NCI-H1105 (cell line): ENCODE results near the gene CBR1.

ENCODE experiments used
- DNase-seq: peaks from one replicate; lab custom pipeline; 2025; lab: John Stamatoyannopoulos, UW

The CBR1 gene

DNA sequence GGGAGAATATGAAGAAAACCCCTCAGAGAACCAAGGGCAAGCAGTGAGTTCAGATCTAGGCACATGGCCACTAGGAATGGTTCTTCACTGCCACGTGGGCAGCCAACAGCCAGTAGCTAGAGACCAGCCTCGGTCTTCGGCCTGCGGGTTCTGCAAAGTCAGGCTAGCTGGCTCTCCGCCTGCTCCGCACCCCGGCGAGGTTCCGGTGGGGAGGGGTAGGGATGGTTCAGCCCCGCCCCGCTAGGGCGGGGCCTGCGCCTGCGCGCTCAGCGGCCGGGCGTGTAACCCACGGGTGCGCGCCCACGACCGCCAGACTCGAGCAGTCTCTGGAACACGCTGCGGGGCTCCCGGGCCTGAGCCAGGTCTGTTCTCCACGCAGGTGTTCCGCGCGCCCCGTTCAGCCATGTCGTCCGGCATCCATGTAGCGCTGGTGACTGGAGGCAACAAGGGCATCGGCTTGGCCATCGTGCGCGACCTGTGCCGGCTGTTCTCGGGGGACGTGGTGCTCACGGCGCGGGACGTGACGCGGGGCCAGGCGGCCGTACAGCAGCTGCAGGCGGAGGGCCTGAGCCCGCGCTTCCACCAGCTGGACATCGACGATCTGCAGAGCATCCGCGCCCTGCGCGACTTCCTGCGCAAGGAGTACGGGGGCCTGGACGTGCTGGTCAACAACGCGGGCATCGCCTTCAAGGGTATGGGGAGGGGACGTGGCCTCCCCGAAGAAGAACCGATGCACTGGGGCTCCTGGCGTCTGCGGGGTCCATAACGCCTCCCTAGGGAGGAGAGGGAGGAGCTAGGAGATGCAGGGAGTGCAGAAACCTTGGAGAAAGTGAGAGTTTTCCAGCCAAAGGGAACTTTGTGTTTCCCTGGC, at the start of gene CBR1:
Gene CBR1, plus strand, starts transcription at position 312 of the 871 bp plus-strand sequence. Its CDS starts 92 bp downstream, at position 404.
- peak; percentile 83 for DNase-seq

DNA sequence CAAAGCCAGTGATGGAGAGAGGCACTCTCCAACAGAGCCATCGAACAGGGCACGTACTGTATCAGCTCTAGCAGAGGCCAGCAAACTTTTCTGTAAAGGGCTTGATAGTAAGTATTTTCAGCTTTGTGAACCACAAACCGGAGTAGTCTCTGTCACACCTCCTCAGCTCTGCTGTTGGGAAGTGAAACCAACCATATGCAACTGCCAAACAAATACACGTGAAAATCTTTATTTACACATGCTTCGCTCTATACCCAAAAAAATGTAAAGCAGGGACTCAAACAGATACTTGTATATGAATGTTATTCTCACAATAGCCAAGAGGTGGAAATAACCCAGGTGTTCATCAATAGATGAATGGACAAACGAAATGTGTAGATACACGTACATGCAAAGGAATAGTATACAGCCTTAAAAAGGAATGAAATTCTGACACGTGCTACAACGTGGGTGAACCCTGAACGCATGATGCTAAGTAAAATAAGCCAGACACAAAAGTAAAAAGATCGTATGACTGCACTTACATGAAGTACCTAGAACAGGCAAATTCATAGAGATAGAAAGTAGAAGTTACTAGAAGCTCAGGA, 48.5 kb upstream of the CBR1 start:
- no peak for DNase-seq

DNA sequence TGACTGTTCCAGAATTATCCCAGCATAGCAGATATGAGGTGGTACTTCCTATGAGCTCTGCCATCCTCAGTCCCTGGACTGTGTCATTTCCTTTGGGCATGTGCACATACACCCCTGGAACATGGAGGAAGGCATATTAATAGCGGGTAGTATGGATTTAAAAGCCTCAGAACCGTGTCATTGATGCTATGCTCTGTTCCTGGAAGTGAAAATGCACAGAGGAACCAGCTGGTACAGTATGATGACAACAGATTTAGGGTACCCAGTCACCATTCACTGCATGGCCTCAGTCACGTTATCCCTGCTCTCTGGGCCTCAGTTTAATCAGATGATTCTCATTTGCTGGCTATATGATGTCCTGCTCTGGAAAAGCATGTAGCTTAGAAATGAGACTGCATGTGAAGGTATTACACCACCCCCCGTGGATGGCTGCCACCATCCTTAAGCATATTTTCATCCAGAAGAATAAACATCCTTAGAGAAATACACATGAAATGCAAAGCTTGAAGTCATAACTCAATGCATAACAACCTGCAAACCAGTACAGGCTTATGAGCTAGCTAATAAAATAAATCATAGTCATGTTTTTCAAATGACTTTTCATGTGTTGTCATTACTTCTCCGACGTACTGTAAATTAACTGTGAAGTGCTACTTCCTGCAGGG, 47.3 kb upstream of the CBR1 start:
- no peak for DNase-seq

DNA sequence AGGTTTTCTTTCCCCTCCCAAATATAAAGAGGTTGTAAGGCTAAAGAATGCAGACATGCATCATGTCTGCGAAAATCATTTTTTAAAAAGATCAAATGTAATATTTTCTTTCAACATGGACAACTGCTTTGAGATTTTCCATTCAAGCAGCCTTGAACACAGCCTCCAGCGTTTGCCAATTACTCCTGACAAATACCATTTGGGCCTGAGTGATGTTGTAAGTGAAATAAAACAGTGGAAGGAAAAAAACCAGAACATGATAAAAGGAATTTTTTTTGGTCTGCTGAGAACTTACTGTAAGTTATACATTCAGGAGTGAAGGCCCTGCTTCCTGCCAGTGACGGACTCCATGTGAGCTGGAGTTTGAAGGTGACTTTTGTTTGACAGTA, 46.7 kb upstream of the CBR1 start:
- DNase-seq = no peak

DNA sequence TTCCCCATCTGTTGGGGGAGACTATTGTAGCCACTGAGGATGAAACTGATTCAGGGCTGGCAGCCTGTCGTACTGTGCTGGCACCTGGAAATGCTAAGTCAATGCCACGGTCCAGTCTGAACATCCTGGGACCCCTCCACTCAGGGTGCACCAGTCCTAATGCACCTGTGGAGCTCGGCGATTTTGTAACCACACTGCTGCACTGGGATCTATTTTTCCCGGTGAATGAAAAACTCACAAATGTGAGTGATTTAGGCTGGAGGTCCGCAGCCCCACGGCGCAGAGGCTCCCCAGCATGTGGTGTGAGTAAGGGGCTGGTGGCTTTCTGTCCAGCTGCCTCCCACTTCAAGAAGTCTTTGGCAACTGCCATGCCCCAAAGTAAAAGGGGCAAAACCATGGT, 45.0 kb upstream of the CBR1 start:
- no peak for DNase-seq

DNA sequence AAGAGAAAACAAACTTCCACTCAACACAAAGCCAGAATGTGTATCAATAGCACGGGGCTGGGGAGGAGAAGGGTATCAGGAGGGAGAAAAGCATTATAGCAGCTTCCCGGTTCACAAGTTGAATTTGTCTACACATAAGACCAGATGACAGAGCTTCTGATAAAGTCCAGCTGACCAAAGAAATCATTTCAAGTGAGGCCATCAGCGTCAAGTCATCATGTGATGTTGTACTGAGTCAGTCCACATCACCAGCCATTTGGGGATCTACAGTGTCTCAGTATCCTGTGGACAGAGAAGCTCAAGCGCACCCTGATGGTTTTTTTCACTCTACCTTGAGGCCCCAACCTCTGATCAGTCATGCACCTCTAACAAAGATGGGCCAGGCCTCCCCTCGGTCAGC, 42.5 kb upstream of the CBR1 start:
- no peak for DNase-seq

DNA sequence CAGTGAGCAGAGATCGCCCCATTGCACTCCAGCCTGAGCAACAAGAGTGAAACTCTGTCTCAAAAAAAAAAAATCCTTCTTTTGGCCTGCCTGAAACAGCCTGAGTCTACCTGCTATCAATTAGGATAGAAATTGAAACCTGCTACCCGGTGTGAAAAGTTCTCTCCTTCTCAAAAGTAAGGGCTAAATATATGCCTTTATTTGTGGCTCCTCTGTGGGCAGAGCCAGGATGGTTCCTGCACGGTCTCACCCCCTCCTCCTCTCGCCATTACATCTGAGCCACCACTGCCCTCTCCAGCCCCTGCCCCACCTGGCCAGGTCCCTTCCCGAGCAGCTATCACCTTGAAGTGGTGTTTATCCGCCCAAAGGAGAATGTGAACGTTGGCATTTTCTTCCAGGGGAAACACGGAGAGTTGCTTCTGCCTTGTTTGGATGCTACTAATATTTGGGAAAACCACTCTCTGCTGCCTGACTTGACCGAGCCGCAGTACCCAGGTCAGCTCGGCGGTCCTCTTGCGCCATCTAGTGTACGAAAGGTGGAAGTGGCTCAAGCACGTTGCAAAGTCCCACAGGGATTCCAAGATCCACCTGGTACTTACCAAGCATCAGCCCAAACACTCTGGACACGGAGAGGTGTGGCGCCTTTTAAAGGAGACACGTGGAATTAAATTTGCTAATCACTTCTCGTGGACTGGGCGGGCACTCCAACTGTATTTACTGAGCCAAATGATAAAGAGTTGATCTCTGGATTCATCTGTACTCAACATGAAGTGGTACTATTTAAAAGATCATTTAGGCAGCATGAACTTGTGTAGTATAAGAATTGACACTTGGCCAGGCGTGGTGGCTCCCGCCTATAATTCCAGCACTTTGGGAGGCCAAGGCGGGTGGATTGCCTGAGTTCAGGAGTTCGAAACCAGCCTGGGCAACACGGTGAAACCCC, 41.4 kb upstream of the CBR1 start:
- DNase-seq = peak; percentile 74

DNA sequence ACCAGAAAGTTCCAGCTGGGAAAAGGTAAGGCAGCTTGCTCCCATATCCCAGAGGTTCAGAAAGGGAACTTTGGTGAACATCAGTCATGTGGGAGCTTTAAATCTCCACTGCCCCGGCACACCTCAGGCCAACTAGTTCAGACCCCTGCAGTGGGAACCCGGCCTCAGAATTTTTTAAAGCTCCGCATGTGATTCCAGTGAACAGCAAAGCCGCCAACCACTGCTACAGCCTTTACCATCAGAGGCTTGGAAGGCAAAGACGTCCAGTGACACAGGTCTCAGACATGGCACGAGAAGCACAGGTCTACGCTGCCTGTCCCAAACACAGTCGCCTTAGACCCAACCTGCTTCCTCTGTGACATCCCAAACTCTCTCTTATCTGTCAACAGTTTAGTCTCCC, 40.5 kb upstream of the CBR1 start:
- no peak for DNase-seq

DNA sequence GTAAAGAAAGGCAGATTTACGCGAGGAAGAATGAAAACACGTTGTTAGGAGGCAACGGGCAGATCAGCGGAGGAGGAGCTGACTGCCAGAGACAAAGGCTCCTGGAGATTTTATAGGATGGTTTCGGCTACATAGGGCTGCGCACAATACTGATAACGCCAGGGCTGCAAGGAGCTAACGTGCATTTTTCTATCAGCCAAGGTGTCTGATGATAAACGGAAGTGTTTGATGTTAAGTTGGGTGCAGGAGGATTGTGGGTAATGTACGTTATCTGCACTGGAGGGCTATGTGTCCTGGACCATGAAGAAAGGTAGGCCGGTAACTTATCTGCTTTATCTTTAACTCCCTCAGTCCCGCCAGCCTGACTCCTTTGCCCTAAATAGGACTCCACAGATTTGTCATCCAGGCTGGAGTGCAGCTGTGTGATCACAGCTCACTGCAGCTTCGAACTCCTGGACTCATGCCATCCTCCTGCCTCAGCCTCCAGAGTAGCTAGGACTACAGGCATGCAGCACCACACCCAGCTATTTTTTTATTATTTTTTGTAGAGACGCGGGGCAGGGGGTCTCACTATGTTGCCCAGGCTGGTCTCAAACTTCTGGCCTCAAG, 39.1 kb upstream of the CBR1 start:
- DNase-seq = no peak

DNA sequence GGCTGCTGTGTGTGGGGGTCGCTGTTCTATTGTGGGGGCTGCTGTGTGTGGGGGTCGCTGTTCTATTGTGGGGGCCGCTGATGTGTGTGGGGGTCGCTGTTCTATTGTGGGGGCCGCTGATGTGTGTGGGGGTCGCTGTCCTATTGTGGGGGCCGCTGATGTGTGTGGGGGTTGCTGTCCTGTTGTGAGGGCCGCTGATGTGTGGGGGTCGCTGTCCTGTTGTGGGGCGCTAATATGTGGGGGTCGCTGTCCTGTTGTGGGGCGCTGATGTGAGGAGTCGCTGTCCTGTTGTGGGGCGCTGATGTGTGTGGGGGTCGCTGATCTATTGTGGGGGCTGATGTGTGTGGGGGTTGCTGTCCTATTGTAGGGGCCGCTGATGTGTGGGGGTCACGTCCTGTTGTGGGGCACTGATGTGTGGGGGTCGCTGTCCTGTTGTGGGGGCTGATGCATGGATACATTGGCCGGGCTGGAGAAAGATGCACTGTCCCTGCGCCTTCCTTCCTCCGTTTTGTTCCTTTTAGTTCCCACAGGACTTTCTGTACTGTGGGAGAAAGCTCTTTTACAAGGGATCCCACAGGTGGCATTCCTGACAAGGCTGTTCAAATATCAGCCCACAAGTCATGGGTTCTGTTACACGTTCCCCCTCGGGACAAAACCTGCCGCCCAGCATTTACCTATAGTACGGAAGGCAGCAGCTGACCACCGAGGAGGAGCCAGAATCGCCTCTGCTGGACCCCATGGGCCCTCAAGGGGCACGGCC, 37.0 kb upstream of the CBR1 start:
- DNase-seq = no peak

DNA sequence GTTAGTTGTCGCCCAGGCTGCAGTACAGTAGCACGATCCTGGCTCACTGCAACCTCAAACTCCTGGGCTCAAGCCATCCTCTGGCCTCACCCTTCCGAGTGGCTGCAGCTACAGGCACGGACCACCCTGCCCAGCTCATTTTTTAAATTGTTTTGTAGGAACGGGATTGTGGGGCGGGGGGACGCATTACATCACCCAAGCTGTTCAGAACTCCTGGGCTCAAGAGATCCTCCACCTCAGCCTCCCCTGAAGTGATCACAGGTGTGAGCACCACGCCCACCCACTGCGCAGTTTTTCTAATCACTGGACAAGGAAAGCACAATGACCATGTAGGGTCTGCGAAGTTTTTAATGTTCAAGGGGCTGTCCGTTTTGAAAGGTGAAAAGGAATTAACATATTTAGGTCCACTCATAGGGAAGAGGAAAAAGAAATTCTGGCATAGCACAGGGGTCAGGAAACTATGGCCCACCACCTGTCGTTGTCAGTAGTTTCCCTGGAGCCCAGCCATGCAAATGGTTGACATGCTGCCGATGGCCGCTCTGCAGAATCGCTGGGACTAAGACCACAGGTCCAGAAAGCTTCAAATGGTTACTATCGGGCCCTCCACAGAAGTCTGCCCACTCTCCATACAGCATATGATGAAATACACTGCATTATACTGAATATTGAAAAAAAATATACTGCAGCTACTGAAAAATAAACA, 35.5 kb upstream of the CBR1 start:
- DNase-seq = no peak

DNA sequence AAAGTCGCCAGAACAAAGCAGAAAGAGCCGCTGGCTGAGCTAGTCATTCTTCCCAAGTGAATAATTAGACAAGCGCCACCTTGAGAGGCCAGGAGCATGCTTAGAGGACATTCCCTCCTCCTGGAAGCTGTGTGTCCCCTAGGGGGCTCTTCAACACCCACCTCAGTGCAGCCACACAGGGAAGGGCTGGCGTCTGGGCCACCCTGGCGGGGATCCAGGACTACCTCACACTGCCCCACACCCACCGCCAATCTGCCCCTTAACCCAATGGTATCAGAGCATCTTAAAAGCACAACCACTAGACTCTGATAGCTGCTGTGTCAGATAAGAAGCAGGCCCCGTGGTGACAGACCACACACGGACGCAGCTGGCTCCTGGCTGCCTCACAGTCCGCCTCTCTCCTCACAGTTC, 34.4 kb upstream of the CBR1 start:
- DNase-seq = peak; percentile 4

DNA sequence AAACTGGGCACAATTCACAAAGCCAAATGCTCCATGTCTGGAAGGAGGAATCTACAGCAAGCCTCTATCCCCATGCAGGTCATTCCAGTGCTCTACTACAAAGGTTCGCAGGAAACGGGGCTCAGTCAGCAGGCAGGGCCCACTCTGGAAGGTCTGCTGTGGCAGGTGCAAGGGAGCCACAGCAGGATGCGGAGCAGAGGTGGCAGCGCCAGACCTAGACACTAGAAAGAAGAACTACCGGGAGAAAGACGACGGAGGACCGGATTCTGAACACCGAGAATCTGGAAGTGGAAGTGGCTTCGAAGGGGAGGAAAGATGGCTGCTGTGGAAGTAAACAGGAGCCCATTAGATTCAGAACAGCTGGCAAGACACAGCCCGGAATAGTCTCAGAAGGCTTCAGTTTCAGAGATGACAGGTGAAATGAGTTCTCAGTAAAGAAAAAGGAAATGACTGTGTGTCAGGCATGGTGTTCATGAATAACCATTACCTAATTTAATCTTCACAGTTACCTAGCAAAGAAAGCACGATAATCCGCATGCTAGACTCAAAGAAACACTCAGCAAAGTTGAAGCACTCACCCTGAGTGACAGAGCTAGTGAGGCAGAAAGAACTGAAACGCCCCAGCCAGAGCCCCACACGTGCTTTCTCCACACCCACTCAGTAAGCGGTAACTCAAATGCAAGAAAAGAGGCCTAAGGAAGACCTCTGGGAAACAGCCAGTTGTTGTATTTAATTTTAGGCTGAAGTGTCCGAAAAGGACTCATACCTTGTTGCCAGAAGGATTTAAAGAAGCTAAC, 30.9 kb upstream of the CBR1 start:
- no peak for DNase-seq

DNA sequence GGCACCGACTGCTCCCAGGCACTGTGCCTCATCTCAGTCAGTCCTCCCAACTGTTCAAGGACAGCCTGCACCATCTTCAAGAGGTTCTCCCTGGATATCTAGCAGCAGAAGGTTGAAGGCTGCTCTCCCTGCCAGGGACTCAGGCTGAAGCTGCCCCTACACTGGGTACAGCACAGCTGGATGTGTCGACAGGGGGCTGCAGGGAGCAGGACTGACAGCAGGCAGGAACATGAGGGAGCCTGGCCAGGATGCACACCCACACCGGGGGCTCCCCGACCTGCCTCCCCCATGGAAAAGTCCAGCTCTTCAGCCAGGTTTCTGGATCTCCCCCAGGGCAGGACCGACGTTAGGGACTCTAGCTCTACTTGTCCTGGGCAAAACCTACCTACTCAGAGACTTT, 30.0 kb upstream of the CBR1 start:
- DNase-seq = no peak

DNA sequence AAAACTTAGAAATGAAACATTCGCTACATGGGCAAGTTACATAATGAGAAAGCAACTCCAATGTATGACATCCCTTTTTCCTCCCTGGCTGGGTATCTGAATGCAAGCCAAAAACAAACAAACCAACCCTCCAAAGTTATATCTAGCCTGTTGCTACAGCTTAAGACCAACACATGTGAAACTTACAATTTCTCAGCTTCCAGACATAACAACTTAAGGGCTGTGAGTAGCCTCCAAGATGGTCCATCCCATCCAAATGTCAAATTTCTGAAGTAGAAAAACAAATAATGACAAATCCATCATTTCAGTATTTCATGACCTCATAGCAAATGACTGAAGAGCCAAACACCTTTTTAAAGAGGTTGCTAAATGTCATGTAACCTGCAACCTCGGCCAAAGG, 29.4 kb upstream of the CBR1 start:
- no peak for DNase-seq

DNA sequence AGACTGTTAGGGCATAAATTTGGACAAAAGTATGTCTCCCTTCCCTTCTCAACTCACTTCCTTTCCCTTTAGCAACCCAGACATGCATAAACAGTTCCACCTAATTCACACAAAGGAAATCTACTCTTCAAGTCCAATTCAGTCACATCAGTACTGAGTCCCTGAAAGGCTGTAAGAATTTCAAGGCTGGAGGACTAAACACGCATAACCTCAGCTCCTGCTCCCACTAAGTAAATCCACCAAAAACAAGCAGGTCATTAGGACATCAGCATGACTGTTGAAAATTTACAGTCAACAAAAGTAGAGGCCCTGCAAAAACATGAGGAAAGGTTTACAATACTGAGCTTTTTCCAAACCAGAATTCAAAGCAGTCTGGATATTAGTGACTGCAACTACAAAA, 27.9 kb upstream of the CBR1 start:
- no peak for DNase-seq

DNA sequence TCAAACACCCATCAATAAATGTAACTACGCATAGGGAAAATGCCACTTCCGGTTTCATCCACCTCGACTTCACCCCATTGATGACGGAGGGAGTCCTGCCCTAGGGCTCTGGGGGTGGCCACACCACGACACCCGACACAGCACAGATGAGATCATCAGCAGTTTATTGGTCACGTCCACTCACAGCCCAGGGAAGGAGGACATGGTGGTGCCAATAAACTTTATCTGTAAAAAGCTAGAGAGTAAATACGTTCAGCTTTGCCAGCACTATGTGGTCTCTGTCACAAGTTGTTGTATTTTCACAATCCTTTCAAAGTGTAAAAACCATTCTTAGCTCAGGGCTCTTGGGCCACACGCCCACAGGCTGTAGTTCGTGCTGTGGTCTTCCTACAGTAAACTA, 25.8 kb upstream of the CBR1 start:
- DNase-seq = no peak

DNA sequence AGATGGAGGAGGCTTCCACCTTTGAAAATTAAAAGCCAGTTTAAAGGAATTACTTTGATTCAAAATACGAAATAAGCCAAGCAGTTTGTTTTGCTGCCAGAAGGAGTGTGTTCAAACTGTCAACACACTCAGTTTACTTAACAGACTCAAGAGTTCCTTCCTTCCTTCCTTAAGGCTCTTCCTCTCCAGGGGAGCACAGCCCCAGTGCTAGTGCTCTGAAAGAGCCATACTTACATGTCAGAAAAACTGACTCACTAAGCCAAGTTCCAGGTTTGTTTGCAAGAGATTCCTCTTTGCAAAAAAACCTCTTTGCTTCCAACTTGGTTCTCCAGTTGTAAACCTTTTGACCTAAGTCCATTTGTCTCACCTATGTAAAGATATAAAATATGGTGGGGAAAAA, 23.8 kb upstream of the CBR1 start:
- no peak for DNase-seq

DNA sequence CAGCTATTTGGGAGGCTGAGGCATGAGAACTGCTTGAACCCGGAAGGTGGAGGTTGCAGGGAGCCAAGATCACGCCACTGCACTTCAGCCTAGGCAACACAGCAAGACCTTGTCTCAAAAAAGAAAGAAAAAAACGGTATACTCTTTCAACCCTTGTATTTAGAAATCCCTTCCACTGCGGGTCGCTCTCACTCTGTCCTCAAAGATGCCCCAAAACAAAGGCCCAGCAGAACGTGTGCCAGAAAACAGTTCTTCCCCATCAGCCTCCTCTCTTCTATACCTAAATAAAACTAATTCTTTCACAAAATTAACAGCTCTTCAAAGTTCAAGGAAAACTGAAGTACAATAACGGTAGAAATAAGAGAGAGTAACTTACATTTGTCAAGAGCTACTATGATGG, 22.7 kb upstream of the CBR1 start:
- DNase-seq = no peak
